ENCODE results near the gene ARHGAP8. TPM values are rescaled to one million over a fixed set of nuclear protein-coding genes. Genes with fewer than 3 reads are reported as not detected.

ARHGAP8 gene
- polyA plus RNA-seq, 2 of the 4 experiments (the other 2 are of a cell fraction): 1.2 to 3.8 TPM

DNA sequence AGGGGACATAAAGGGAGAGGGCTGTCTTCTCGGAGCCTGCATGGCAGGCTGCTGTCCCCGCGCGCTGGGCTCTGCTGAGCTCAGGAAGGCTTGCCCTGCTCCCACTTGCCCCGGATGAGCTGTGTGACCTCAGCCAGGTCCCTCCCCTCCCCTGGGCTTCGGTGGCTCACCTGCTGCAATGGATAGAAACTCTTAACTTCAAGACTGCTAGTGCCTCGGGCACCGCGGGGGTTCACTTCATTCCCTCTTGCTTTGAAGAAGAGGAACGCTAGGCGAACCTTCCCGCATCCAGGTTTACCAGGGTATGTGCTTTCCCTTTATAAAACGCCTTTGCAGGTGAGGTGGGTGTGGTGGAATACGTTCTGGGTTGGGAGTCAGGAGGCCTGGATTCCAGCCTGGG, 142.4 kb downstream of the ARHGAP8 start:
- no peak for FAIRE-seq
- TF ChIP-seq CHD4 (IDR thresholded peaks at IDR 0.05; ENCODE audit: borderline replicate concordance) (no peak), CBX2 (IDR thresholded peaks at IDR 0.05; ENCODE audit: borderline replicate concordance, low read depth) (no peak), EHMT2 (IDR thresholded peaks at IDR 0.05; ENCODE audit: low read depth) (no peak), ZSCAN20 (CRISPR knock-in tag; IDR thresholded peaks at IDR 0.05) (no peak)
- TF ChIP-seq, protein P1, sequence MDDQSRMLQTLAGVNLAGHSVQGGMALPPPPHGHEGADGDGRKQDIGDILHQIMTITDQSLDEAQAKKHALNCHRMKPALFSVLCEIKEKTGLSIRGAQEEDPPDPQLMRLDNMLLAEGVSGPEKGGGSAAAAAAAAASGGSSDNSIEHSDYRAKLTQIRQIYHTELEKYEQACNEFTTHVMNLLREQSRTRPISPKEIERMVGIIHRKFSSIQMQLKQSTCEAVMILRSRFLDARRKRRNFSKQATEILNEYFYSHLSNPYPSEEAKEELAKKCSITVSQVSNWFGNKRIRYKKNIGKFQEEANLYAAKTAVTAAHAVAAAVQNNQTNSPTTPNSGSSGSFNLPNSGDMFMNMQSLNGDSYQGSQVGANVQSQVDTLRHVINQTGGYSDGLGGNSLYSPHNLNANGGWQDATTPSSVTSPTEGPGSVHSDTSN (IDR thresholded peaks at IDR 0.05): no peak
- CTCF ChIA-PET: no interaction called here
- 61% methylated on average over 7 of the region's 14 CpGs for WGBS (ENCODE audit: missing lambda C conversion rate)
- no peaks in the 10 kb centered on the region for H3K9me3 ChIP-seq
- H3K27ac ChIP-seq: no peak overlapping the region
- POLR2A ChIA-PET: no interaction called here
- ATAC-seq: no peak
- H3K4me2 ChIP-seq: no peak overlapping the region
- no peaks in the 10 kb centered on the region for H3K4me1 ChIP-seq
- DNase-seq (ENCODE audit: low read depth in 1 of 2, low spot score in 1 of 2): no peak
- H3K4me3 ChIP-seq: no peak overlapping the region

DNA sequence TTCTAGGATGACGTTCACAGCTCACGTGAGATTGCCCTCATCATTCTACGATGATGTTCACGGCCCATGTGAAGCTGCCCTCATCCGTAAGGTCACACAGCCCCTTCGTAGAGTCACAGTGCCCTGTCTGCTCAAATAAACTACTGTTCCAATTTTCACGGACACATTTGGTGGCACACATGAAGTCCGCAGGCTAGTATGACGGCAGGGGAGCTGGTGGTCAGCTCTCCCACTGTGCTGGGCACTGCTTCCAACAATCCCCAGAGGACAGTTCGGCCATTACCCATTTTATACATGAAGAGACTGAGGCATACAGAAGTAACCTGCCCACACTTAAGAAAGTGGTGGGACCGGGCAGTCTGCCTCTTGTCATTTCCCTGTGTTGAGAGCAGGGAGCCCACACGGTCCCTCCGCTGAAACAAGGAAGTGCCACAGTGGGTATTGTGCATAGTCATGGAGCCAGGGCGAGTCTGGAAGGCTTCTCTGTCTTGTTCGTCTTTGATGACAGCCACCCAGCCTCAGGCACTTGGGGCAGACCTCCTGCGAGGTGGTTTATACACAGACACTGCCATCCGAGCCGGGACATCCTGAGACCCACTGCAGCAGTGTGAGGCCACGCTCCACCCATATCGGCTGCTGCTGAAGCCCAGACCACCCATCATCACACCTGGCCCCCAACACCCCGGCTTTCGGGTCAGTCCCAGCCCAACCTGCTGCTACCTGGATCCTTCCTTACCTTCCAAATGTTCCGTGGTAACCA, 143.1 kb downstream of the ARHGAP8 start:
- H3K4me3 ChIP-seq: no peak overlapping the region
- no peaks in the 10 kb centered on the region; the same call in 2 of the 3 replicates for H3K9me3 ChIP-seq
- POLR2A ChIA-PET: no interaction called here
- ATAC-seq (no peak), FAIRE-seq (no peak), DNase-seq (ENCODE audit: low read depth in 1 of 2, low spot score in 1 of 2) (no peak)
- WGBS (ENCODE audit: missing lambda C conversion rate): 74% methylated on average over 21 of the region's 23 CpGs
- no peaks in the 10 kb centered on the region for H3K4me1 ChIP-seq
- CTCF ChIA-PET: no interaction called here
- no peak overlapping the region for H3K27ac ChIP-seq
- no peak overlapping the region for H3K4me2 ChIP-seq
- no peak for TF ChIP-seq JUNB (IDR thresholded peaks at IDR 0.05)
- no peak for TF ChIP-seq FOXS1 (CRISPR knock-in tag; IDR thresholded peaks at IDR 0.05)
- TF ChIP-seq NFE2L2 (conservative IDR thresholded peaks at IDR 0.05; ENCODE audit: low read length): no peak
- TF ChIP-seq KDM5A (IDR thresholded peaks at IDR 0.05): no peak
- no peak for TF ChIP-seq TFCP2L1 (CRISPR knock-in tag; IDR thresholded peaks at IDR 0.05)
- no peak for TF ChIP-seq EHMT2 (IDR thresholded peaks at IDR 0.05; ENCODE audit: low read depth)
- TF ChIP-seq ZC3H11A (IDR thresholded peaks at IDR 0.05): no peak
- TF ChIP-seq NPAS2 (CRISPR knock-in tag; IDR thresholded peaks at IDR 0.05; ENCODE audit: borderline replicate concordance): no peak
- TF ChIP-seq, protein P2, sequence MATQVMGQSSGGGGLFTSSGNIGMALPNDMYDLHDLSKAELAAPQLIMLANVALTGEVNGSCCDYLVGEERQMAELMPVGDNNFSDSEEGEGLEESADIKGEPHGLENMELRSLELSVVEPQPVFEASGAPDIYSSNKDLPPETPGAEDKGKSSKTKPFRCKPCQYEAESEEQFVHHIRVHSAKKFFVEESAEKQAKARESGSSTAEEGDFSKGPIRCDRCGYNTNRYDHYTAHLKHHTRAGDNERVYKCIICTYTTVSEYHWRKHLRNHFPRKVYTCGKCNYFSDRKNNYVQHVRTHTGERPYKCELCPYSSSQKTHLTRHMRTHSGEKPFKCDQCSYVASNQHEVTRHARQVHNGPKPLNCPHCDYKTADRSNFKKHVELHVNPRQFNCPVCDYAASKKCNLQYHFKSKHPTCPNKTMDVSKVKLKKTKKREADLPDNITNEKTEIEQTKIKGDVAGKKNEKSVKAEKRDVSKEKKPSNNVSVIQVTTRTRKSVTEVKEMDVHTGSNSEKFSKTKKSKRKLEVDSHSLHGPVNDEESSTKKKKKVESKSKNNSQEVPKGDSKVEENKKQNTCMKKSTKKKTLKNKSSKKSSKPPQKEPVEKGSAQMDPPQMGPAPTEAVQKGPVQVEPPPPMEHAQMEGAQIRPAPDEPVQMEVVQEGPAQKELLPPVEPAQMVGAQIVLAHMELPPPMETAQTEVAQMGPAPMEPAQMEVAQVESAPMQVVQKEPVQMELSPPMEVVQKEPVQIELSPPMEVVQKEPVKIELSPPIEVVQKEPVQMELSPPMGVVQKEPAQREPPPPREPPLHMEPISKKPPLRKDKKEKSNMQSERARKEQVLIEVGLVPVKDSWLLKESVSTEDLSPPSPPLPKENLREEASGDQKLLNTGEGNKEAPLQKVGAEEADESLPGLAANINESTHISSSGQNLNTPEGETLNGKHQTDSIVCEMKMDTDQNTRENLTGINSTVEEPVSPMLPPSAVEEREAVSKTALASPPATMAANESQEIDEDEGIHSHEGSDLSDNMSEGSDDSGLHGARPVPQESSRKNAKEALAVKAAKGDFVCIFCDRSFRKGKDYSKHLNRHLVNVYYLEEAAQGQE (IDR thresholded peaks at IDR 0.05): no peak
- TF ChIP-seq, protein P1 (IDR thresholded peaks at IDR 0.05): no peak
- TF ChIP-seq CBX8 (IDR thresholded peaks at IDR 0.05): no peak

DNA sequence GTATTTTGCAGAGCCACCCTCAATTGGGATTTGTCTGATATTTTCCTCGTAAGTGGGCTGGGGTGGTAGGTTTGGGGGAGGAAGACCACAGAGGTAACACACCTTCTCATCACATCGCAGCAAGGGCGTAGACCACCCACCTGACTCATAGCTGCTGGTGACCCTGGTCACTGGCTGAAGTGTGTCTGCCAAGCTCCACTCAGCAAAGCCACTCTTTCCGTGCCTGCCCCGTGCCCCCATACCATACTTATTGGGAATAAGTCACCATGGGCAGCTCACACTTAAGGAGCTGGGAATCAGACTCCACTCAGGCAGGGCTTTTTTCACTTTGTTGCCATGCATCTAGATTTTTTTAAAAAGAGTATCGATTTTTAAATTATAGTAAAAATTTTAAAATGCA, 145.9 kb downstream of the ARHGAP8 start:
- Histone ChIP-seq H3K4me2 (no peak overlapping the region), H3K4me1 (no peaks in the 10 kb centered on the region), H3K27ac (no peak overlapping the region), H3K9me3 (peaks cover 18% of the 10 kb centered on the region), H3K4me3 (no peak overlapping the region)
- FAIRE-seq: no peak
- ChIA-PET POLR2A (no interaction called here), CTCF (no interaction called here)
- no peak for ATAC-seq
- TF ChIP-seq RAD21 (conservative IDR thresholded peaks at IDR 0.05 in 1 of 2, IDR thresholded peaks at IDR 0.05 in 1 of 2) (no peak), HDAC2 (IDR thresholded peaks at IDR 0.05) (no peak)
- no peak for DNase-seq (ENCODE audit: low read depth in 1 of 2, low spot score in 1 of 2)
- WGBS (ENCODE audit: missing lambda C conversion rate): 75% methylated on average over 6 of the region's 6 CpGs

Data from A549 (cell line).